AG04450 (cell line): Measurements from ENCODE around the gene ELFN1. TPM values are rescaled to one million over a fixed set of nuclear protein-coding genes. Genes with fewer than 3 reads are reported as not detected.

Experiments
- CTCF ChIA-PET: fragments of 300-600, 350-600 bp; formaldehyde crosslinking; extraction: SDS; loops from one replicate; lab custom pipeline; 2022; ENCODE audit warnings: antibody characterized with exemption, inconsistent platforms; lab: Charles Lee
- POLR2A ChIA-PET: fragments of 350-600 bp; formaldehyde crosslinking; extraction: SDS; loops from one replicate; lab custom pipeline; 2021; ENCODE audit warnings: antibody characterized with exemption, inconsistent platforms; lab: Yijun Ruan, JAX
- DNase-seq: peaks from one replicate; pipeline ENCODE4 v3.0.0-alpha.2; 2011; ENCODE audit warnings: low read depth, low spot score
- H3K27ac ChIP-seq: one replicate; pipeline ENCODE4 v1.5.1; 2012; ENCODE audit warnings: low read depth, low read length, control low read depth
- H3K27me3 ChIP-seq: one replicate; pipeline ENCODE4 v1.6.0; 2012; ENCODE audit warnings: low read length; ENCODE audit not compliant: control insufficient read depth, insufficient read depth
- H3K4me3 ChIP-seq: 2 replicates; pipeline ENCODE4 v1.5.1; 2011; ENCODE audit warnings: mild to moderate bottlenecking, low read depth, low read length, control low read depth
- H3K9me3 ChIP-seq: 2 replicates; pipeline ENCODE4 v1.5.1; 2012; ENCODE audit warnings: low read length; ENCODE audit not compliant: control insufficient read depth, insufficient read depth
- CTCF ChIP-seq: IDR thresholded peaks from 2 replicates; pipeline ENCODE4 v1.5.1; 2011; ENCODE audit warnings: low read depth, low read length, control low read depth, inconsistent platforms
- polyA plus RNA-seq: library from polyadenylated mRNA; depleted of rRNA; stranded (reverse); fragments of >200 nt; gene quantifications from 2 replicates; pipeline ENCODE4 v1.2.3, GENCODE V29; 2011

ELFN1 gene
- polyA plus RNA-seq, 1 experiment = 0.10 TPM

- POLR2A ChIA-PET = no interaction called here
- CTCF ChIA-PET = no interaction called here
- peaks cover 16% of the 10 kb centered on the region for H3K27me3 ChIP-seq
These were observed 10.1 kb downstream of the ELFN1 start for GRCh38 chr7:1679966-1680730.

GRCh38 chr7:1681581-1681980 is 11.5 kb downstream of the ELFN1 start:
- ChIA-PET CTCF (interaction anchor here (0.9 kb wide), 1 partner anchor 17 kb away, joined by 3 read pairs; no protein-coding TSS in a partner anchor), POLR2A (no interaction called here)
- H3K9me3 ChIP-seq = peaks cover 4% of the 10 kb centered on the region; the same call in 1 of the 2 replicates
- no peak for TF ChIP-seq CTCF
- DNase-seq = no peak
- peaks cover 11% of the 10 kb centered on the region for H3K27me3 ChIP-seq
- H3K27ac ChIP-seq = no peak overlapping the region
- no peak overlapping the region for H3K4me3 ChIP-seq

More at GRCh38 chr7:1679966-1680730, 10.1 kb downstream of the ELFN1 start:
- H3K4me3 ChIP-seq = no peak overlapping the region
- no peak for TF ChIP-seq CTCF
- H3K27ac ChIP-seq = no peak overlapping the region
- no peak for DNase-seq
- peaks cover 4% of the 10 kb centered on the region; the same call in 1 of the 2 replicates for H3K9me3 ChIP-seq

- ChIA-PET POLR2A (no interaction called here), CTCF (interaction anchor here (0.7 kb wide), 1 partner anchor 166 kb away, joined by 3 read pairs; no protein-coding TSS in a partner anchor)
- Histone ChIP-seq H3K27me3 (peaks cover 3% of the 10 kb centered on the region), H3K4me3 (no peak overlapping the region), H3K27ac (no peak overlapping the region), H3K9me3 (peaks cover 4% of the 10 kb centered on the region; the same call in 1 of the 2 replicates)
- no peak for DNase-seq
- TF ChIP-seq CTCF = no peak
These were observed 15.0 kb downstream of the ELFN1 start for GRCh38 chr7:1685000-1685624.

- peaks cover 4% of the 10 kb centered on the region for H3K9me3 ChIP-seq
- CTCF ChIA-PET = no interaction called here
- H3K4me3 ChIP-seq = no peak overlapping the region
- no peak overlapping the region for H3K27ac ChIP-seq
- POLR2A ChIA-PET = no interaction called here
- peaks cover 20% of the 10 kb centered on the region for H3K27me3 ChIP-seq
- no peak for TF ChIP-seq CTCF
- no peak for DNase-seq
These were observed 18.5 kb downstream of the ELFN1 start for GRCh38 chr7:1688542-1688941.

GRCh38 chr7:1689311-1689710 is 19.2 kb downstream of the ELFN1 start:
- Histone ChIP-seq H3K9me3 (no peaks in the 10 kb centered on the region; the same call in 1 of the 2 replicates), H3K27me3 (peaks cover 20% of the 10 kb centered on the region), H3K27ac (no peak overlapping the region), H3K4me3 (no peak overlapping the region)
- no peak for TF ChIP-seq CTCF
- POLR2A ChIA-PET = no interaction called here
- no peak for DNase-seq
- CTCF ChIA-PET = no interaction called here
